ENCODE results near the gene NUS1.
"Not testable (repeated sequence)": the region's sequence is repeated elsewhere in the genome, so short reads cannot be mapped to it uniquely, and the experiment has no call there.

Gene NUS1

DNA sequence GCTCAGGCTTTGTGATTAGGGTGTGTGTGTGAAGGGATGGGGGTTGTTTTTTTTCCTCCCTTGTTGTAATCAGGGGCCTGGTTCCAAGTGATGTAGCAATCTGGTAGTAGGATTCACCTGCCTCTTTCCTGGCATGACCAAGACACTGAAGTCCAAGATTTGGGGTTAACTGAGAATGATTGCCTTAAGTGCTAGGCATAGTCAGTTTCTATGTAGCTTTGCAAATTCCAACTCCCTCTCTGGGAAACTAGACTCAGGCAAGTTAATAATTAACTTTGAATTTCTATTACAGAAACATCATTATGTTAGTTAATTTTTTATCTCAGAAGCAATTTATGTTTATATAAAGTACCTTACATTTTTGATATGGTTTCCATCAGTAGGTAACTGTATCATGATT, 43.6 kb downstream of the NUS1 start:
- no peak for DNase-seq

DNA sequence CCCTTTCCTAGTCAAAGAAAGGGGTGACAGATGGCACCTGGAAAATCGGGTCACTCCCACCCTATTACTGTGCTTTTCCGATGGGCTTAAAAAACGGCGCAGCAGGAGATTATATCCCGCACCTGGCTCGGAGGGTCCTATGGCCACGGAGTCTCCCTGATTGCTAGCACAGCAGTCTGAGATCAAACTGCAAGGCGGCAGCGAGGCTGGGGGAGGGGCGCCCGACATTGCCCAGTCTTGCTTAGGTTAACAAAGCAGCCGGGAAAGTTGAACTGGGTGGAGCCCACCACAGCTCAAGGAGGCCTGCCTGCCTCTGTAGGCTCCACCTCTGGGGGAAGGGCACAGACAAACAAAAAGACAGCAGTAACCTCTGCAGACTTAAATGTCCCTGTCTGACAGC, 46.3 kb downstream of the NUS1 start:
- not testable (repeated sequence) for DNase-seq

DNA sequence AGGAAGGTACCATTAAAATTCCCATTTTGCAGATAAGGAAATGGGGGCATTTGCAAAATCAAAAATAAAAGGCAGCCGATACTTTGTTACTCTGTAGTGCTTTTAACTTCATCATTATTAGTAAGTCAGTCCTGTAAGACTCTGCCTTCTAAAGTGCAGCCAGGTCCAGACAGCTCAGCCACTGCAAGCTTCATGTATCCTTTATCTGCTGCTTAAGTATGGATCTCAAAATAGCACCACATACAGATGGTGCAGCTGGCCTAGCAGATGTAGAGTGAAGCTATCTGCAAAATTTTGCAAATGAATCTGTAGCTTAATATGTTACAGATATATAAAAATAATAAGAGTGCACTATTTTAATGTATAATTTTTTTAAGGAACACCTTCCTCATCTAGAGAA, 53.4 kb downstream of the NUS1 start:
- DNase-seq, result no peak

- no peak for DNase-seq
These were observed 54.3 kb downstream of the NUS1 start for GRCh38 chr6:117729613-117730012.

DNA sequence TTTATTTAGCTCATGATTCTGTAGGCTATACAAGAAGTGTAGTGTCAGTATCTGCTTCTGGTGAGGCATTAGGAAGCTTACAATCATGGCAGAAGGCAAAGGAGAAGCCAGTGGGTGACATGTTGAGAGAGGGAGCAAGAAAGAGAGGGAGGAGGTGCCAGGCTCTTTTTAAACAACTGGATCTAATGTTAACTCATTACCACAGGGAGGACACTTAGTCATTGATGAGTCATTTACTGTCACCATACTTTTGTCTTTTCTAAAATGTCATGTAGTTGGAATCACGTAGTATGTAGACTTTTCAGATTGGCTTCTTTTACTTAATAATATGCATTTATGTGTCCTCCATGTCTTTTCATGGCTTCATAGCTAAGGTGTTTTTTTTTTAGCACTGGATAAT, 58.1 kb downstream of the NUS1 start:
- no peak for DNase-seq

DNA sequence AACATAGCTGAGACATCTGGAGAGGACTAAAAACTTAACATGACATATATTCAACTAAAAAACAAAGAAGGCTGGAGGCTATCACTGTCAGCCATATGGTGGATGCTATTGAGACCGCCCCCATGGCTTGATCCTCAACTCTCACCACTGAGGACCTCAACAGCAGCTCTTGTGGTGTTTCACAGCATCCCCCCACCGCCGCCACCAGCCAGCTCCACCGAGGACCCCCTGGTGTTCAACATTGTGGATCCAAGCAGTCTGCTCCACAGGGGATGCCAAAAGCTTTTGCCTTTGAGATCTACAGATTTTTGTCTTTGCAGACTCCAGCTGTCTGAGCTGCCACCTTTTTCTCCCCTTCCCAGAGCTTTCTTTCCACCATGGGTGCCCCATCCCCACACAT, 64.6 kb downstream of the NUS1 start:
- DNase-seq, result no peak

GRCh38 chr6:117740605-117741004, 65.3 kb downstream of the NUS1 start:
- no peak for DNase-seq

DNA sequence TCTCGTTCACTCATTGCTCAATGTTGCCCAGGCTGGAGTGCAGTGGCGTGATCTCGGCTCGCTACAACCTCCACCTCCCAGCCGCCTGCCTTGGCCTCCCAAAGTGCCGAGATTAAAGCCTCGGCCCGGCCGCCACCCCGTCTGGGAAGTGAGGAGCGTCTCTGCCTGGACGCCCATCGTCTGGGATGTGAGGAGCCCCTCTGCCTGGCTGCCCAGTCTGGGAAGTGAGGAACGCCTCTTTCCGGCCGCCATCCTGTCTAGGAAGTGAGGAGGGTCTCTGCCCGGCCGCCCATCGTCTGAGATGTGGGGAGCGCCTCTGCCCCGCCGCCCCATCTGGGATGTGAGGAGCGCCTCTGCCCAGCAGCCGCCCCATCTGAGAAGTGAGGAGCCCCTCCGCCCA, 75.4 kb downstream of the NUS1 start:
- not testable (repeated sequence) for DNase-seq

Measured in activated T-cell treated with anti-CD3 and anti-CD28 coated beads, Interleukin-2, amount 50 U/mL, for 1 hour (primary cell).